HG03520 (cell line): Measurements from ENCODE around the gene TTLL10.

Source experiments
- ATAC-seq: cut with Tn5 transposase; IDR thresholded peaks from one replicate; pipeline ENCODE4 v1.9.1; 2021; ENCODE audit warnings: mild to moderate bottlenecking, moderate library complexity; ENCODE audit not compliant: unreplicated experiment

The TTLL10 gene

GRCh38 chr1:1217621-1218523, 44.2 kb downstream of the TTLL10 start:
- ATAC-seq: no peak

GRCh38 chr1:1218524-1219200, 45.0 kb downstream of the TTLL10 start:
- ATAC-seq: no peak

DNA sequence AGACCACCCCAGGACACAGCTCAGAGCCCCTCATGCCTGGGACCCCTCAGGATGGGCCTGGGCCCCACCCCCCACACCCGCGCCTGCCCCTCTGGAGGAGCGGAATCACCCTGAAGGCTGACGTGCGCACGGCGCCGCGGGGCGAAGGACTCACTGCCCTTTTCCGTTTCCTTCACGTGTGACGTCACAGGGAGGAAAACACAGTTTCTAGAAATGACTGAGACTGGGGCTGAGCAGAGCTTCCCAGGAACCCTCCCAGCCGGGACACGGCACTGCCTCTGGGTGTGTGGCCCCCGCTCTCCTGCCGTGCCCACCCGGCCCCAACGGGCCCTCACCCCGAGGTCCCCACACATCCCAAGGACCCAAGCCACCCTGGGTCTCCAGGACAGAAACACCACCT, 45.7 kb downstream of the TTLL10 start:
- no peak for ATAC-seq

- no peak for ATAC-seq
These were observed 46.5 kb downstream of the TTLL10 start for GRCh38 chr1:1220197-1220596.

- no peak for ATAC-seq
These were observed 48.4 kb downstream of the TTLL10 start for GRCh38 chr1:1221887-1222574.

- no peak for ATAC-seq
These were observed 49.0 kb downstream of the TTLL10 start for GRCh38 chr1:1222575-1223225.

GRCh38 chr1:1223321-1223720, 49.6 kb downstream of the TTLL10 start:
- no peak for ATAC-seq

GRCh38 chr1:1223891-1224290, 50.2 kb downstream of the TTLL10 start:
- ATAC-seq: no peak

GRCh38 chr1:1225238-1225845, 51.7 kb downstream of the TTLL10 start:
- no peak for ATAC-seq

DNA sequence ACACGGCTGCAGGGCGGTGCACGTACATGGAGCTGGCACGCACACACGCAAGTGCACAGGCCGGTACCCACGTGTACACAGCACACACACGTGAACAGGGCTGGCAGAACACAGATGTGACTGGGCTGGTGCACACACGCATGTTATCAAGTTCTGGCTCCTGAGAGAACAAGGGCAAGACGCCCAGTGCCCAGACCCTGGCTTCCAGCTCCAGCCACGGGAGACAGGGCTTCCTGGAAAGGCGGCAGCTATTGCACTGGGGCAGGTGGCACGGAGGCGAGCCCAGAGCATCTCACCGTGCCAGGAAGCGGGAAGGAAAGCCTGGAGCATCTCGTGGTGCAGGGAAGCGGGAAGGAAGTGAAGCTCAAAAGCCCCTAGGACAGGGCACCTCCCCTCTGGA, 52.2 kb downstream of the TTLL10 start:
- ATAC-seq: no peak

- ATAC-seq: no peak
These were observed 53.1 kb downstream of the TTLL10 start for GRCh38 chr1:1226566-1227362.

- no peak for ATAC-seq
These were observed 53.7 kb downstream of the TTLL10 start for GRCh38 chr1:1227386-1227785.

DNA sequence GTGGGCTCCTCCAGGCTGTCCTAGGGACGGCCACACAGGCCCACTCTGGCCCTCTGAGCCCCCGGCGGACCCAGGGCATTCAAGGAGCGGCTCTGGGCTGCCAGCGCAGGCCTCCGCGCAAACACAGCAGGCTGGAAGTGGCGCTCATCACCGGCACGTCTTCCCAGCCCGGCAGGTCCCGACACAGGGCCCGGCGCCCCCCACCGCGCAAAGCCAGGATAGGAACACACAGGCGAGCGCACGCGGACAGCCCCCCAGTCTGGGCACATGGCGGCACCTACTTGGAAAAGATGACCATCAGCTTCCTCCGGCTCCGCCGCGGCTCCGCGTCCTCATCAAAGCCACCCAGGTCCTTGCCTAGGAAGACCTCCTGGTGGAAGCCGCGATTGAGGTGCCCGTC, 54.5 kb downstream of the TTLL10 start:
- ATAC-seq: no peak

DNA sequence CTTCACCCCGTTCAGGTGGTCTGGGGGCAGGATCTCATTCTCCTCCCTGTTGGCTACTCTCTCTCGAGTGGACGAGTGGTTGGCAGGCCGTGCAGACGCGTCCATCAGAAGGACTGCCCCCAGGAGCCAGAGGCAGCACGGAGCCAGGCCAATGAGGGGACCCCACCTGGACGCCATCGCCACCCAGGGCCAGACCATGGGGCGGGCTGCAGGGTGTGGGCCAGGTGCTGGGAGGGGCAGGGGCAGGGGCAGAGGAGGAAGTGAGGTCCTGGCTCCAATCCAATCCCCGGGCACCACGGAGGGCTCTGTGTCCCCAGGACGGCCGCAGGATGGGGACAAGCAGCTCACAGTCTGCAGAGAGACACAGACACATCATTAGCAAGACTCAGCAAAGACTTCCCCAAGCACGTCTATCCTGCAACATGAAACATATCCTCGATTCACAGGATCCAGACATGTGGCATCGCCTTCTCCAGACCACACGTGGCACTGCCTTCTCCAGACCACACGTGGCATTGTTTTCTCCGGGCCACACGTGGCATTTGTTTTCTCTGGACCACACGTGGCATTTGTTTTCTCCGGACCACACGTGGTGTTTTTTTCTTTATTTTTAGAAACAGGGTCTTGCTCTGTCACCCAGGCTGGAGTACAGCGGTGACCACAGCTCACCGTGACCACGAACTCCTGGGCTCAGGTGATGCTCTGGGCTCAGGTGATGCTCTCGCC, 55.1 kb downstream of the TTLL10 start:
- ATAC-seq: no peak

DNA sequence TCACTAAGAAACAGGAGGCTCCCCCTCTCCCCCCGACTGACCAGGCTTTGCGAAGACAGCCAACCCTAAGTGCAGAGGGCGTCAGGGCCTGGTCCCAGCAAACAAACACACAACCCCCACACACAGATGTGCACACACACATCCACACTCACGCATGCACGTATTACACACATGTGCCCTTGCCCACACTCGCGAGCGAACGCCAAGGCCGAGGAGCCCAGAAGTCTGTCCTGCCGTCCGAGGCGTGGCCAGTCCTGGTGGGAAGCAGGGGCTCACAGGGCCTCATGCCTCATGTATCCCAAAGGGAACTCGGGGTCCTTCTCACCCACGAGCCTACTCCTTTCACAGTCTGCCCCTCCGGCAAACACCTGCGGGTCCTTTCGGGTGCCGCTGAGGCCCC, 56.1 kb downstream of the TTLL10 start:
- ATAC-seq: no peak

DNA sequence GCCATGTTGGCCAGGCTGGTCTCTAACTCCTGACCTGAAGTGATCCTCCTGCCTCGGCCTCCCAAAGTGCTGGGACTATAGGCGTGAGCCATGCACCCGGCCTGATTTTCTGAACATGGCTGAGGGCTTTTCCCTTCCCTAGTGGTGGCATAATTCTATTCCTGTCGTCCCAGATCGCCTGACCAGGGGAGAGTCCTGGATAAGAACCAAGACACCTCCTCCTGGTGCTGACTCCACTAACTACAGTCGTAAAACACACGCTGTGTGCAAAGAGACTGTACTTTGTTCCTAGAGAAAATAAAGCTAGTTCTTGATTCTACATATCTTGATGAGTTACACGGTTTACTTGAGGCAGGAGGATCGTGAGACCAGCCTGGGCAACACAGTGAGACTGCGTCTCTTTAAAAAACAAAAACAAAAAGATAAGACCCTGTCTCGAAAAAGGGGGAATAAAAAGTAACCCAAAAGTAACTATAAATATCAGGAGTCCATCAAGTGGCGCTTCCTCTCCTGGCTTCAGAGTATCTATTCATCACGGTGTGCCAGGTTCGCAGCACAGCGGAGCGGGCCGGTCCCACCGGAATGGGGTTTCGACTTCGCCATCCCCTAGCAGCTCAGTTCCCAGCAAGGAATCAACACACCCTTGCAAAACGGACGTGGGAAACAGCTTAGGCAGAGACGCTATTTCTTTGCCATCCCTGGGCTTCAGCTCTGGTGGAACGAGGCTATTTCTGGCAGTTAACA, 57.1 kb downstream of the TTLL10 start:
- ATAC-seq: no peak

GRCh38 chr1:1231400-1232207, 57.9 kb downstream of the TTLL10 start, which contains the start of gene SDF4:
Gene SDF4, minus strand, starts transcription at chr1:1232001. Its CDS starts 3,229 bp downstream, at chr1:1228772.
- ATAC-seq: peak; percentile 89
